K562 (cell line): ENCODE results near the gene FASTKD3. TPM values are rescaled to one million over a fixed set of nuclear protein-coding genes. Genes with fewer than 3 reads are reported as not detected.

ENCODE experiments used
- CREBBP ChIP-seq: IDR thresholded peaks from one replicate; pipeline ENCODE4 v1.6.1; 2012; ENCODE audit warnings: low read depth, mild to moderate bottlenecking, control low read depth, inconsistent platforms, low read length
- KHSRP ChIP-seq: fragments of 450-650 bp; IDR thresholded peaks from 2 replicates; pipeline ENCODE4 v1.6.1; 2017
- MCM5 ChIP-seq: fragments of 450-650 bp; IDR thresholded peaks from 2 replicates; pipeline ENCODE4 v1.6.1; 2016; ENCODE audit warnings: low read depth
- NFIC ChIP-seq: fragments of 450-650 bp; IDR thresholded peaks from 2 replicates; pipeline ENCODE4 v1.6.1; 2017; ENCODE audit warnings: mild to moderate bottlenecking, inconsistent platforms
- ZNF57 ChIP-seq: fragments of 450-650 bp; formaldehyde crosslinking; IDR thresholded peaks from 2 replicates; pipeline ENCODE4 v1.4.0; 2020; ENCODE audit warnings: mild to moderate bottlenecking, moderate library complexity
- ZNF583 ChIP-seq: fragments of 250-450 bp; sonication (Bioruptor Pico); IDR thresholded peaks from 2 replicates; pipeline ENCODE4 v1.4.0; 2020
- polyA plus RNA-seq, 8 experiments: library from polyadenylated mRNA; depleted of rRNA in 4 of 8; stranded (reverse) in 5 of 8; unstranded in 3 of 8; fragments of >200 nt; fragmentation: Nextera tagmentation in 2 of 8; fragmentation: Illumina TruSeq in 1 of 8; extraction: Ambion mirVana in 2 of 8; extraction: Trizol in 1 of 8; gene quantifications; 2 replicates each; pipeline versions ENCODE4 v1.2.1 to v1.2.3, GENCODE V29; 2011 to 2014; ENCODE audit warnings: inconsistent platforms in 1 of 8, missing spikeins in 1 of 8
- total RNA-seq, 7 experiments: library from RNA; depleted of rRNA in 6 of 7; stranded (reverse); fragments of >200 nt in 6 of 7; fragmentation: Illumina TruSeq in 2 of 7; extraction: Trizol in 2 of 7; gene quantifications; 2 replicates each; pipeline versions ENCODE4 v1.2.1 to v1.2.3, GENCODE V29; 2011 to 2021; ENCODE audit warnings: low replicate concordance in 1 of 7
- TF ChIP-seq, protein P1 (sequence below), 2 experiments: fragments of 450-650 bp; formaldehyde crosslinking in 1 of 2; IDR thresholded peaks; 2 replicates each; pipeline versions ENCODE4 v1.4.0 to v1.6.1; 2014 to 2020; ENCODE audit warnings: mild to moderate bottlenecking in 2 of 2, borderline replicate concordance in 1 of 2, low read depth in 1 of 2
- TF ChIP-seq, protein P2 (sequence below), 2 experiments: fragments of 250-450 bp in 1 of 2; fragments of 450-650 bp in 1 of 2; sonication (Bioruptor Pico) in 1 of 2; IDR thresholded peaks; 2 replicates each; pipeline versions ENCODE4 v1.6.1 to v1.8.0; 2016 to 2021; ENCODE audit warnings: mild to moderate bottlenecking in 2 of 2, moderate library complexity in 2 of 2, missing compliant biosample characterization in 1 of 2, missing genetic modification characterization in 1 of 2
- TF ChIP-seq, protein P3 (sequence below): fragments of 450-650 bp; IDR thresholded peaks from 2 replicates; pipeline ENCODE4 v1.6.1; 2017; ENCODE audit warnings: antibody characterized with exemption

FASTKD3 gene
- total and polyA plus RNA-seq, 9 of the 15 experiments (the other 6 are each of a cell fraction or from before 2014, with no cell fraction given): 17.1 to 149 (median 47.5) TPM

DNA sequence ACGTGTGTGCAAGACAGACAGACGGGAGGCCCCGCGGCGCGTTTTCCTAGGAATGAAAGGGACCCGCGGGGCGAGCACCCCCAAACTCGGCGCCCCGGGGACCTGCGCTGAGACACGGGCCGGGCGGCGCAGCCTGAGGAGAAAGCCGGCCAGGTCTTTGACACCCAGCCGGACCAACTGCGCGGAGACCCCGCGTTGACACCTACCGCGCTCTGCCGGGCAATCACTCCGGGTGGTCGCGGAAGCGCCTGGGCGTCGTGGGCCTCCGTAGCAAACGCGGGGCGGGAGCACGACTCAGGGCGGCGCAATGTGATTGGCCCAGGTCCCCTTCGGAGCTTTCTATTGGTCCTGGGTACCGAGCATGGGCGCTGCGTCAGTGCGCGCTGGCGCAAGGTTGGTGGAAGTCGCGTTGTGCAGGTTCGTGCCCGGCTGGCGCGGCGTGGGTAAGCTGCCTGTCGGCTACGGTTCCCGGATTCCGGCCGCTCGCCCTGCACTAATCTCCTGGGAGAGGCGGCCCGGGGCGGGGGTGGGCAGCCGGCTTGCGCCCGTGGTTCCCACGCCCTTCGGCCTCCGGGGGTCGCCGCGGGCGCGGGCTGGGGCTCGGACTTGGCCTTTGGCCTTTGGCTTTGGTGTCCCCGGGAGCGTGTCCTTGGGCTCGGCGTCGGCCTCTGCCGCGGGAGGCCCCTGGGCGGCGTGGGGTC lies at the start of gene FASTKD3, which contains the start of gene MTRR (continued):
- TF ChIP-seq, protein P1, sequence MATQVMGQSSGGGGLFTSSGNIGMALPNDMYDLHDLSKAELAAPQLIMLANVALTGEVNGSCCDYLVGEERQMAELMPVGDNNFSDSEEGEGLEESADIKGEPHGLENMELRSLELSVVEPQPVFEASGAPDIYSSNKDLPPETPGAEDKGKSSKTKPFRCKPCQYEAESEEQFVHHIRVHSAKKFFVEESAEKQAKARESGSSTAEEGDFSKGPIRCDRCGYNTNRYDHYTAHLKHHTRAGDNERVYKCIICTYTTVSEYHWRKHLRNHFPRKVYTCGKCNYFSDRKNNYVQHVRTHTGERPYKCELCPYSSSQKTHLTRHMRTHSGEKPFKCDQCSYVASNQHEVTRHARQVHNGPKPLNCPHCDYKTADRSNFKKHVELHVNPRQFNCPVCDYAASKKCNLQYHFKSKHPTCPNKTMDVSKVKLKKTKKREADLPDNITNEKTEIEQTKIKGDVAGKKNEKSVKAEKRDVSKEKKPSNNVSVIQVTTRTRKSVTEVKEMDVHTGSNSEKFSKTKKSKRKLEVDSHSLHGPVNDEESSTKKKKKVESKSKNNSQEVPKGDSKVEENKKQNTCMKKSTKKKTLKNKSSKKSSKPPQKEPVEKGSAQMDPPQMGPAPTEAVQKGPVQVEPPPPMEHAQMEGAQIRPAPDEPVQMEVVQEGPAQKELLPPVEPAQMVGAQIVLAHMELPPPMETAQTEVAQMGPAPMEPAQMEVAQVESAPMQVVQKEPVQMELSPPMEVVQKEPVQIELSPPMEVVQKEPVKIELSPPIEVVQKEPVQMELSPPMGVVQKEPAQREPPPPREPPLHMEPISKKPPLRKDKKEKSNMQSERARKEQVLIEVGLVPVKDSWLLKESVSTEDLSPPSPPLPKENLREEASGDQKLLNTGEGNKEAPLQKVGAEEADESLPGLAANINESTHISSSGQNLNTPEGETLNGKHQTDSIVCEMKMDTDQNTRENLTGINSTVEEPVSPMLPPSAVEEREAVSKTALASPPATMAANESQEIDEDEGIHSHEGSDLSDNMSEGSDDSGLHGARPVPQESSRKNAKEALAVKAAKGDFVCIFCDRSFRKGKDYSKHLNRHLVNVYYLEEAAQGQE (IDR thresholded peaks at IDR 0.05; ENCODE audit: borderline replicate concordance): no peak
- TF ChIP-seq, protein P1 (CRISPR knock-in tag; IDR thresholded peaks at IDR 0.05; ENCODE audit: low read depth): no peak
- TF ChIP-seq CREBBP: no peak
- no peak for TF ChIP-seq MCM5
- no peak for TF ChIP-seq ZNF583 (CRISPR knock-in tag)
- TF ChIP-seq KHSRP: no peak
- TF ChIP-seq ZNF57 (CRISPR knock-in tag): no peak
- TF ChIP-seq, protein P2, sequence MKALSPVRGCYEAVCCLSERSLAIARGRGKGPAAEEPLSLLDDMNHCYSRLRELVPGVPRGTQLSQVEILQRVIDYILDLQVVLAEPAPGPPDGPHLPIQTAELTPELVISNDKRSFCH (CRISPR knock-in tag; IDR thresholded peaks at IDR 0.05): no peak
- TF ChIP-seq, protein P2 (tag; IDR thresholded peaks at IDR 0.05): no peak
- TF ChIP-seq NFIC: peak; percentile 48
- TF ChIP-seq, protein P3, sequence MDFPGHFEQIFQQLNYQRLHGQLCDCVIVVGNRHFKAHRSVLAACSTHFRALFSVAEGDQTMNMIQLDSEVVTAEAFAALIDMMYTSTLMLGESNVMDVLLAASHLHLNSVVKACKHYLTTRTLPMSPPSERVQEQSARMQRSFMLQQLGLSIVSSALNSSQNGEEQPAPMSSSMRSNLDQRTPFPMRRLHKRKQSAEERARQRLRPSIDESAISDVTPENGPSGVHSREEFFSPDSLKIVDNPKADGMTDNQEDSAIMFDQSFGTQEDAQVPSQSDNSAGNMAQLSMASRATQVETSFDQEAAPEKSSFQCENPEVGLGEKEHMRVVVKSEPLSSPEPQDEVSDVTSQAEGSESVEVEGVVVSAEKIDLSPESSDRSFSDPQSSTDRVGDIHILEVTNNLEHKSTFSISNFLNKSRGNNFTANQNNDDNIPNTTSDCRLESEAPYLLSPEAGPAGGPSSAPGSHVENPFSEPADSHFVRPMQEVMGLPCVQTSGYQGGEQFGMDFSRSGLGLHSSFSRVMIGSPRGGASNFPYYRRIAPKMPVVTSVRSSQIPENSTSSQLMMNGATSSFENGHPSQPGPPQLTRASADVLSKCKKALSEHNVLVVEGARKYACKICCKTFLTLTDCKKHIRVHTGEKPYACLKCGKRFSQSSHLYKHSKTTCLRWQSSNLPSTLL: no peak
